Inflammatory macrophage treated with lipopolysaccharide for 4 hours (primary cell): Measurements from ENCODE around the gene LYRM1.
A peak's percentile ranks its signal among the peaks of the same experiment; 100 is the strongest.
"Not testable (repeated sequence)": the region's sequence is repeated elsewhere in the genome, so short reads cannot be mapped to it uniquely, and the experiment has no call there.

Experiments
- DNase-seq: peaks from one replicate; pipeline ENCODE4 v3.0.0-alpha.2; 2020

LYRM1 gene

GRCh38 chr16:20902426-20902825 is 1.9 kb downstream of the LYRM1 start:
- DNase-seq = no peak

GRCh38 chr16:20903116-20903898 is 2.7 kb downstream of the LYRM1 start:
- peak; percentile 53 for DNase-seq

GRCh38 chr16:20903899-20904506 is 3.4 kb downstream of the LYRM1 start:
- DNase-seq = no peak

- peak; percentile 95 for DNase-seq
Measured at GRCh38 chr16:20904507-20905081, 4.0 kb downstream of the LYRM1 start.

GRCh38 chr16:20905576-20905975 is 5.0 kb downstream of the LYRM1 start:
- DNase-seq = peak; percentile 50

GRCh38 chr16:20906341-20907255 is 6.0 kb downstream of the LYRM1 start:
- peak; percentile 81 for DNase-seq

GRCh38 chr16:20910781-20911321 is 10.3 kb downstream of the LYRM1 start:
- peak; percentile 96 for DNase-seq

GRCh38 chr16:20911361-20911760 is 10.8 kb downstream of the LYRM1 start:
- peak; percentile 69 for DNase-seq

- no peak for DNase-seq
Measured at GRCh38 chr16:20916289-20916688, 15.7 kb downstream of the LYRM1 start.

- peak; percentile 49 for DNase-seq
Measured at GRCh38 chr16:20916942-20917341, 16.4 kb downstream of the LYRM1 start.

GRCh38 chr16:20918486-20919239 is 18.1 kb downstream of the LYRM1 start:
- peak; percentile 78 for DNase-seq

- DNase-seq = peak; percentile 54
Measured at GRCh38 chr16:20920091-20920490, 19.5 kb downstream of the LYRM1 start.

GRCh38 chr16:20920799-20921198 is 20.2 kb downstream of the LYRM1 start:
- no peak for DNase-seq

GRCh38 chr16:20923876-20924275 is 23.3 kb downstream of the LYRM1 start:
- DNase-seq = no peak

GRCh38 chr16:20925751-20926150 is 25.2 kb downstream of the LYRM1 start:
- no peak for DNase-seq

GRCh38 chr16:20928774-20929411 is 28.3 kb downstream of the LYRM1 start:
- no peak for DNase-seq

GRCh38 chr16:20929676-20930364 is 29.2 kb downstream of the LYRM1 start:
- DNase-seq = not testable (repeated sequence)

- no peak for DNase-seq
Measured at GRCh38 chr16:20930365-20930690, 29.8 kb downstream of the LYRM1 start.

- DNase-seq = no peak
Measured at GRCh38 chr16:20931066-20931600, 30.6 kb downstream of the LYRM1 start.

GRCh38 chr16:20933589-20933988 is 33.0 kb downstream of the LYRM1 start:
- no peak for DNase-seq

GRCh38 chr16:20937736-20938135 is 37.2 kb downstream of the LYRM1 start:
- DNase-seq = no peak
